Brain pericyte (primary cell): ENCODE results near the gene COL5A1.
A peak's percentile ranks its signal among the peaks of the same experiment; 100 is the strongest.

ENCODE experiments used
- DNase-seq: peaks from one replicate; pipeline ENCODE4 v3.0.0-alpha.2; 2012; ENCODE audit warnings: low read depth, low spot score

COL5A1 gene

GRCh38 chr9:134787601-134788531 lies 146.3 kb downstream of the COL5A1 start:
- DNase-seq, result no peak

- DNase-seq, result no peak
Measured at GRCh38 chr9:134789168-134789567, 147.6 kb downstream of the COL5A1 start.

- DNase-seq, result no peak
Measured at GRCh38 chr9:134791009-134791408, 149.4 kb downstream of the COL5A1 start.

- DNase-seq, result no peak
Measured at GRCh38 chr9:134792627-134793026, 151.0 kb downstream of the COL5A1 start.

- peak; percentile 59 for DNase-seq
Measured at GRCh38 chr9:134793288-134794188, 151.9 kb downstream of the COL5A1 start.

GRCh38 chr9:134794663-134795370 lies 153.2 kb downstream of the COL5A1 start:
- DNase-seq, result no peak

GRCh38 chr9:134795446-134795845 lies 153.8 kb downstream of the COL5A1 start:
- no peak for DNase-seq

- no peak for DNase-seq
Measured at GRCh38 chr9:134796882-134797281, 155.3 kb downstream of the COL5A1 start.

GRCh38 chr9:134800791-134801339 lies 159.3 kb downstream of the COL5A1 start:
- no peak for DNase-seq

GRCh38 chr9:134802216-134802795 lies 160.7 kb downstream of the COL5A1 start:
- no peak for DNase-seq

GRCh38 chr9:134804871-134805270 lies 163.3 kb downstream of the COL5A1 start:
- DNase-seq, result no peak

- DNase-seq, result no peak
Measured at GRCh38 chr9:134807716-134808446, 166.3 kb downstream of the COL5A1 start.

- no peak for DNase-seq
Measured at GRCh38 chr9:134808447-134808792, 166.8 kb downstream of the COL5A1 start.

- DNase-seq, result no peak
Measured at GRCh38 chr9:134809292-134809691, 167.7 kb downstream of the COL5A1 start.

GRCh38 chr9:134809826-134810225 lies 168.2 kb downstream of the COL5A1 start:
- no peak for DNase-seq

- DNase-seq, result no peak
Measured at GRCh38 chr9:134811079-134811672, 169.6 kb downstream of the COL5A1 start.

- no peak for DNase-seq
Measured at GRCh38 chr9:134811673-134812342, 170.2 kb downstream of the COL5A1 start.

- DNase-seq, result no peak
Measured at GRCh38 chr9:134812343-134812673, 170.7 kb downstream of the COL5A1 start.

GRCh38 chr9:134813841-134814240 lies 172.2 kb downstream of the COL5A1 start:
- DNase-seq, result no peak
